ENCODE data around the gene SMC4. TPM values are rescaled to one million over a fixed set of nuclear protein-coding genes. Genes with fewer than 3 reads are reported as not detected.

SMC4 gene
- total RNA-seq, 2 experiments from 2014 or later = 217 to 222 TPM

- peaks cover 29% of the 10 kb centered on the region for H3K27me3 Mint-ChIP-seq
- peaks cover 6% of the 10 kb centered on the region for H3K36me3 Mint-ChIP-seq (ENCODE audit: low read depth)
- peaks cover 23% of the 10 kb centered on the region for H3K9me3 Mint-ChIP-seq
- H3K4me1 Mint-ChIP-seq = peaks cover 2% of the 10 kb centered on the region
- CTCF ChIA-PET = no interaction called here
- POLR2A ChIA-PET = no interaction called here
- no peak for DNase-seq
- H3K27ac Mint-ChIP-seq = no peak overlapping the region
- H3K4me3 Mint-ChIP-seq = no peak overlapping the region
These were observed 73.8 kb downstream of the SMC4 start for GRCh38 chr3:160473221-160473620.

GRCh38 chr3:160473978-160474377 lies 74.5 kb downstream of the SMC4 start:
- ChIA-PET POLR2A (no interaction called here), CTCF (no interaction called here)

GRCh38 chr3:160474416-160474838 lies 75.0 kb downstream of the SMC4 start:
- H3K36me3 Mint-ChIP-seq (ENCODE audit: low read depth) = peaks cover 6% of the 10 kb centered on the region
- peaks cover 2% of the 10 kb centered on the region for H3K4me1 Mint-ChIP-seq
- ChIA-PET POLR2A (no interaction called here), CTCF (no interaction called here)
- peaks cover 24% of the 10 kb centered on the region for H3K27me3 Mint-ChIP-seq
- no peak overlapping the region for H3K27ac Mint-ChIP-seq
- H3K4me3 Mint-ChIP-seq = no peak overlapping the region
- peaks cover 17% of the 10 kb centered on the region for H3K9me3 Mint-ChIP-seq
- DNase-seq = no peak

More at GRCh38 chr3:160473978-160474377, 74.5 kb downstream of the SMC4 start:
- H3K4me3 Mint-ChIP-seq = no peak overlapping the region
- H3K27me3 Mint-ChIP-seq = peaks cover 27% of the 10 kb centered on the region
- peaks cover 20% of the 10 kb centered on the region for H3K9me3 Mint-ChIP-seq
- peaks cover 6% of the 10 kb centered on the region for H3K36me3 Mint-ChIP-seq (ENCODE audit: low read depth)
- H3K4me1 Mint-ChIP-seq = peaks cover 2% of the 10 kb centered on the region
- H3K27ac Mint-ChIP-seq = no peak overlapping the region
- no peak for DNase-seq

- Mint-ChIP-seq H3K9me3 (peaks cover 11% of the 10 kb centered on the region), H3K36me3 (ENCODE audit: low read depth) (no peaks in the 10 kb centered on the region), H3K27me3 (peaks cover 19% of the 10 kb centered on the region), H3K27ac (no peak overlapping the region), H3K4me1 (peaks cover 2% of the 10 kb centered on the region), H3K4me3 (no peak overlapping the region)
- ChIA-PET POLR2A (no interaction called here), CTCF (no interaction called here)
- DNase-seq = no peak
These were observed 75.7 kb downstream of the SMC4 start for GRCh38 chr3:160475153-160475552.

- H3K4me1 Mint-ChIP-seq = peaks cover 2% of the 10 kb centered on the region
- CTCF ChIA-PET = no interaction called here
- peaks cover 17% of the 10 kb centered on the region for H3K27me3 Mint-ChIP-seq
- POLR2A ChIA-PET = interaction anchor here (1.1 kb wide), 1 partner anchor 17 kb away, joined by 3 read pairs; no protein-coding TSS in a partner anchor
- H3K4me3 Mint-ChIP-seq = no peak overlapping the region
- H3K27ac Mint-ChIP-seq = no peak overlapping the region
- H3K9me3 Mint-ChIP-seq = peaks cover 7% of the 10 kb centered on the region
- DNase-seq = no peak
- no peaks in the 10 kb centered on the region for H3K36me3 Mint-ChIP-seq (ENCODE audit: low read depth)
These were observed 76.4 kb downstream of the SMC4 start for GRCh38 chr3:160475884-160476283.

DNA sequence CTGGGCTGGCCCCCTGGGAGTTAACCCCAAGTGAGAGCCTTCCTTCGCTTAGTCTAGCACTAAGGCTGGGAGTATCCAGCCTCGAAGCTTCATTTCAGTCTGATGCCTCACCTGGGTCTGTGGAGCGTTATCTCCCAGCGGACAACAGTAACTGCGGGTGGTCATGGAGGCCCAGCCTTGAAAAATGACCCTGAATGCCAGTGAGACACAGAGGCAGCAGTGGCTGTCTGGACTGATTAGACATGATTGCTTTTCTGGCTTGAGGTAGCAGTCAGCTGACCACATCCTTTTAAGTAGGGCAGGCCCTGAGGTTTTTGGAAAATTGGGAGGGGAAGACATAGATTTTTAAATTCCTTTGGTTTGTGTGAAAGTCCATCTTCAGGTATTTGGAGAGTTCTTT lies 78.3 kb downstream of the SMC4 start:
- peaks cover 2% of the 10 kb centered on the region for H3K4me1 Mint-ChIP-seq
- POLR2A ChIA-PET = no interaction called here
- CTCF ChIA-PET = no interaction called here
- no peak overlapping the region for H3K4me3 Mint-ChIP-seq
- peaks cover 15% of the 10 kb centered on the region for H3K27me3 Mint-ChIP-seq
- H3K36me3 Mint-ChIP-seq (ENCODE audit: low read depth) = no peaks in the 10 kb centered on the region
- H3K9me3 Mint-ChIP-seq = no peaks in the 10 kb centered on the region
- no peak for DNase-seq
- no peak overlapping the region for H3K27ac Mint-ChIP-seq

GRCh38 chr3:160478338-160478737 lies 78.9 kb downstream of the SMC4 start:
- peaks cover 15% of the 10 kb centered on the region for H3K27me3 Mint-ChIP-seq
- no peaks in the 10 kb centered on the region for H3K9me3 Mint-ChIP-seq
- H3K27ac Mint-ChIP-seq = no peak overlapping the region
- no peak overlapping the region for H3K4me3 Mint-ChIP-seq
- H3K36me3 Mint-ChIP-seq (ENCODE audit: low read depth) = no peaks in the 10 kb centered on the region
- H3K4me1 Mint-ChIP-seq = peaks cover 2% of the 10 kb centered on the region
- ChIA-PET POLR2A (no interaction called here), CTCF (no interaction called here)
- DNase-seq = no peak

- Mint-ChIP-seq H3K27me3 (peaks cover 15% of the 10 kb centered on the region), H3K4me1 (peaks cover 2% of the 10 kb centered on the region), H3K27ac (no peak overlapping the region), H3K4me3 (no peak overlapping the region), H3K36me3 (ENCODE audit: low read depth) (no peaks in the 10 kb centered on the region), H3K9me3 (no peaks in the 10 kb centered on the region)
- no peak for DNase-seq
- CTCF ChIA-PET = no interaction called here
- POLR2A ChIA-PET = no interaction called here
These were observed 79.9 kb downstream of the SMC4 start for GRCh38 chr3:160479376-160479775.

- H3K4me3 Mint-ChIP-seq = no peak overlapping the region
- POLR2A ChIA-PET = no interaction called here
- H3K27ac Mint-ChIP-seq = no peak overlapping the region
- CTCF ChIA-PET = interaction anchor here (1.6 kb wide), 1 partner anchor 448 kb away, joined by 3 read pairs; no protein-coding TSS in a partner anchor
- H3K9me3 Mint-ChIP-seq = no peaks in the 10 kb centered on the region
- no peaks in the 10 kb centered on the region for H3K36me3 Mint-ChIP-seq (ENCODE audit: low read depth)
- peaks cover 8% of the 10 kb centered on the region for H3K27me3 Mint-ChIP-seq
- no peak for DNase-seq
- peaks cover 5% of the 10 kb centered on the region for H3K4me1 Mint-ChIP-seq
These were observed 81.5 kb downstream of the SMC4 start for GRCh38 chr3:160480931-160481330.

DNA sequence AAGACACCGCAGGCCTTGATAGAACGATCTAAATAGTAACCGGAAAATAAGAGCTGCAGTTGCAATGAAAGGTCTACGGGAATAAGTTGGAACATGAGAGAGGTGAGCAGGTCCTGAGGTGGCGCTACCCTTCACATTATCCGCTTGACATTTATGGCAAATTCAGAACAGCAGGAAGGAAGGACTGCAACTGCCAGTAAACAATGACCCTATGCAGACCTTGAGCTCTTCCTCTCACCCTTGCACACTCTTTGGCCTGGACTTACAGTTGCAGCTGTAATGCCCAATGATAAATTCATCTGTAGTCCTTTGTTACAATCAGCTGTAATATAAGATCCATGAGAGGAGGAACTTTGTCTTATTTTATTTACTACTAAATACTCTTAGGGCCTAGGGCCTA lies 82.4 kb downstream of the SMC4 start:
- no peaks in the 10 kb centered on the region for H3K36me3 Mint-ChIP-seq (ENCODE audit: low read depth)
- POLR2A ChIA-PET = interaction anchor here (1.3 kb wide), 2 partner anchors 32 to 82 kb away, joined by 3 to 5 read pairs; partner anchors contain the start of gene TRIM59

DNA sequence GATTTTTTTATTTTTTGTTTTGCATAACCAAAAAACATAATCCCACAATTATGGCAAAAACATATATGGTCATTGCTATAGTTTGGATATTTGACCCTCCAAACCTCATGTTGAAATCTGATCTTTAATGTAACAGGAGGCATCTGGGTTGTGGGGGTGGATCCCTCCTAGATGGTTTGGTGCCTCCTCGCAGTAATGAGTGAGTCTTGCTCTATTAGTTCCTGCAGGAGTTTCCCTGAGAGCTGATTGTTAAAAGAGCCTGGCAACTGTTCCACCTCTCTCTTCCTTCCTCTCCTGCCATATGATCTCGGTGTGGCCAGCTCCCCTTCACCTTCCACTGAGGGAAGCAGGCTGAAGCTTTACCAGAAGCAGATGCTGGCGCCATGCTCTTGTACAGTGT lies 83.3 kb downstream of the SMC4 start:
- no peaks in the 10 kb centered on the region for H3K36me3 Mint-ChIP-seq (ENCODE audit: low read depth)
- H3K4me1 Mint-ChIP-seq = peaks cover 5% of the 10 kb centered on the region
- H3K27ac Mint-ChIP-seq = no peak overlapping the region
- ChIA-PET CTCF (interaction anchor here (1.2 kb wide), 1 partner anchor 70 kb away, joined by 4 read pairs; no protein-coding TSS in a partner anchor), POLR2A (interaction anchor here (1.3 kb wide), 2 partner anchors 33 to 83 kb away, joined by 3 to 5 read pairs; partner anchors contain the start of gene TRIM59)
- H3K27me3 Mint-ChIP-seq = peaks cover 6% of the 10 kb centered on the region
- no peaks in the 10 kb centered on the region for H3K9me3 Mint-ChIP-seq
- no peak for DNase-seq
- H3K4me3 Mint-ChIP-seq = no peak overlapping the region

More for the DNA sequence above, 82.4 kb downstream of the SMC4 start:
- H3K9me3 Mint-ChIP-seq = no peaks in the 10 kb centered on the region
- no peak overlapping the region for H3K4me3 Mint-ChIP-seq
- no peak overlapping the region for H3K27ac Mint-ChIP-seq
- DNase-seq = no peak
- CTCF ChIA-PET = interaction anchor here (0.8 to 1.6 kb wide), 3 partner anchors 32 to 449 kb away, joined by 3 to 4 read pairs (median 3); partner anchors contain the start of gene TRIM59
- H3K27me3 Mint-ChIP-seq = peaks cover 5% of the 10 kb centered on the region
- H3K4me1 Mint-ChIP-seq = peaks cover 5% of the 10 kb centered on the region

Other genes starting within 250 kb of the SMC4 start
- gene C3orf80, start 174.2 kb upstream of the SMC4 start, total RNA-seq = under 1 TPM; 0.15 TPM
- 10 to 100 TPM; 22.8 to 25.9 TPM for gene IFT80, start 425 bp upstream of the SMC4 start, total RNA-seq
- 10 to 100 TPM; 54.3 to 56.6 TPM for gene TRIM59, start 50.1 kb downstream of the SMC4 start, total RNA-seq
- gene KPNA4, start 165.9 kb downstream of the SMC4 start, total RNA-seq = 10 to 100 TPM; 37.3 TPM

All from activated CD4-positive, alpha-beta memory T cell treated with anti-CD3 and anti-CD28 coated beads, Interleukin-2, amount 10 ng/mL, durations not matched to agents 7 days and 5 days (primary cell).